Activated CD4-positive, alpha-beta T cell treated with anti-CD3 and anti-CD28 coated beads, Interleukin-2, amount 50 U/mL, for 24 hours (primary cell): ENCODE measurements around the gene SLC10A2.

Source experiments
- DNase-seq, 2 donors: peaks; one replicate each; pipeline ENCODE4 v3.0.0-alpha.2; 2020; ENCODE audit warnings: low read depth in 1 of 2, low spot score in 1 of 2

The SLC10A2 gene

DNA sequence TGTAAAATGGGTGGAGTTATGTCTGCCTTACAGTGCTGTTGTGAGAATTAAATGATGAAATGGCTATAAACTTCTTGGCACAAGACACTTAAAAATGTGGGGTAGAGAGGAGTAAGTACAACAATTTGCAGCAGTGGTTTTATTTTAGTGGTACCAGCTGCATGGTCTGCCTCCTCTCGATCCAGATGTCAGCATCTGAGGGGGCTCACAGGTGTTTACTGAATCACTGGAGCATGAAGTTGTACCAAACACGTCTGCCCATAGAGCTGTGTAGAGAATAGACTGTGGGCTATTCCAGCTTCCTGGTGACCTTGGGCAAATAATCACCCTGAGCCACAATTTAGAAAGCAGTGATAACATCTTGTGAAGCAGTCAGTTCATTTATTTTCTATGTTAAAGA is 11.1 kb downstream of the SLC10A2 start:
- no peak for DNase-seq

DNA sequence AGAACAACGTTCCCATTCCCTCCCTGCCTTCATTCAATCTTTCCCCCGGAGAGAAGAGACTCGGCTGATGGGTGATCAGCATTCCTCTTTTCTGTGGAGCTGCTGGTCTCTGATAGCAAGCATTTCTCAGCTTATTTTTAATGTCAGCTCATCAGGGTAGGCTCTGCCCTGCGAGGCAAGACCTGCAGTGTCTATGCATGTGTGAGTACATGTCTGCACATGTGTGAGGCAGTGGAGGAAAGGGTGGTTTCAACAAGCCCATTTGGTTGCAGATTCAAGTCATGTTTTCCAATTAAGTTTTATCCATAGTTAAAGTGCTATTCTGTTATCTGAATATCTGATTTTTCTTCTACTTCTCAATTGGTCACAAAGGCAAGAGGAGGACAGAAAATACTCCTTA is 19.5 kb downstream of the SLC10A2 start:
- DNase-seq: no peak

GRCh38 chr13:103044056-103044455 is 22.2 kb downstream of the SLC10A2 start:
- DNase-seq: no peak

GRCh38 chr13:103040006-103040405 is 26.2 kb downstream of the SLC10A2 start:
- no peak for DNase-seq

- no peak for DNase-seq
Measured at GRCh38 chr13:103039183-103039582, 27.0 kb downstream of the SLC10A2 start.

GRCh38 chr13:103036268-103036667 is 29.9 kb downstream of the SLC10A2 start:
- DNase-seq: no peak

DNA sequence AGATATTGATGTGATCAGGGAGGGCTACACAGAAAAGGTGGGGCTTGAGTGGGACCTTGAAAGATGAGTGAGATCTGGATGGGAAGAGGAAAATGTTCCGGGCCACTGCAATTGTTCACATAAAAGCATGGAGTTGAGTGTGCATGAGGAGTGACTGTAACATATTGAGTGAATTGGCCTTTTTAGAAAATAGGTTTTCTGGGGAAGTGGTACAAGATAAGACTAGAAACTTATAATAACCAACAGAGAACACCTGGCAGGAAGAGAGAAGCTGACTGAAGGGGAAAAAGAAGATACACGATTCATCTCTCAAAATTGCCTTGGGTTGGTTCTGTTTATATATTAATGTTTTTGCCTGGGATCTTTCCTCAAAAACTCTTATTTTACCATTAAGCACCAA is 32.2 kb downstream of the SLC10A2 start:
- DNase-seq: no peak

DNA sequence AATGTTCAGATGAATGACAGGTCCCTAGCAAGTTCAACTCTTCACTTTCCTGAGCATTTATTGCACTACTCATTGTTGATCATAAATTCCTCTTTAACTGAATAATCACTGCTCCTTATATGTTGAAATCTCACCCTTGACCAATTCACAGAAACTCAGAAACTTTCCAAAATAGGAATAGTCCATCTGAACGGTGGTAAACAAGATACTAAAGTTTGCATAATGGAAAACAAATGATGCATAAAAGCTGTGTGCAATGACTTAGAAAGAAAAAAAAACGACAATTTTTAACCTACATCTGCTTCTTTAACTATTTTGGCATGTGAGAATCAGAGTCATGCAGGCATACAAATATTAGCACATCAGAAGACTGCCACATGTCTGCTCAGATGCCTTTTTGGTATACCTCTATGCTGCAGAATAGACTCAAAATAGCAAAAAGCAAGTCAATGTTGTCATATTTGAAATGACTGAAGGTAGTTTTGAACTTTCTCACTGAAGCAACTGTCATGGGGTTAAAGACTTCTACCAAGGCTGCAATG is 34.8 kb downstream of the SLC10A2 start:
- no peak for DNase-seq

- no peak for DNase-seq
Measured at GRCh38 chr13:103030776-103031175, 35.4 kb downstream of the SLC10A2 start.

DNA sequence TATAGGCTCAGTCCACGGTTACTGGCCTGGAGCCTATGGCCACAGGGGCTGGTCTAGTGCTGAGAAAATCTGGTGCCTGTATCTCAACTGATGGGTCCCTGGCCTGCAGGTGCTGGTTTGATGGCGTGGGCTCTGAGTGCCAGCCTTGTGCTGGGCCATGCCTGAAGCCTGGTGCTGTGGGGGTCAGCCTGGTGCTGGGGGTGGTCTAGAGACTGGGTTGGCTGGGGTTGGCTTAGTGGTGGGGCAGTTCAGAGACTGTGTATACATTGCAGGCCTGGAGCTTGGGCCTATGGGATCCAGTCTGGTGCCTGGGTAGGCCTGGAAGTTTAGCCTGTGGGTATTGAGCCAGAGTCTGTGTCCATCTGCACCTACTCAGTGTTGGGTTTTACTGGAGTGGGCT is 36.4 kb downstream of the SLC10A2 start:
- DNase-seq: no peak

DNA sequence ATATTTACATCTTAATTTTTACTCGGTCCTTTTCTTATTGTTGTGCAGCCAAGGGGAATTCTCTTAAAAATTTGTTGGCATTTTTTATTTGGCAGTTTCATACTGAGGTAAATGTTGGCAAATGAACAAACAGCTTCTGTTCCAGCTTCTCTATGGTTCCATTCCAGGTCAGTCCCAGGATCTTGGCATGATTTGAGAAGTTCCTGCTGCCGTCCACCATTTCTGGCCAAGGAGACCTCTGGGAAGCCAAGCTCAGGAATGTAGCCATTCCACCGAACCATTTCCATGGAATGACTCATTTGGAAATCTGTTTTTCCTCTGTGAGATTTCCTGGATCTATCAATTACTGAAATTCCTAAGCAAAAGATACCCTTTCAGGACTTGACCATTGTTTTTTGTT is 43.9 kb downstream of the SLC10A2 start:
- no peak for DNase-seq

- no peak for DNase-seq
Measured at GRCh38 chr13:103018556-103018955, 47.7 kb downstream of the SLC10A2 start.

DNA sequence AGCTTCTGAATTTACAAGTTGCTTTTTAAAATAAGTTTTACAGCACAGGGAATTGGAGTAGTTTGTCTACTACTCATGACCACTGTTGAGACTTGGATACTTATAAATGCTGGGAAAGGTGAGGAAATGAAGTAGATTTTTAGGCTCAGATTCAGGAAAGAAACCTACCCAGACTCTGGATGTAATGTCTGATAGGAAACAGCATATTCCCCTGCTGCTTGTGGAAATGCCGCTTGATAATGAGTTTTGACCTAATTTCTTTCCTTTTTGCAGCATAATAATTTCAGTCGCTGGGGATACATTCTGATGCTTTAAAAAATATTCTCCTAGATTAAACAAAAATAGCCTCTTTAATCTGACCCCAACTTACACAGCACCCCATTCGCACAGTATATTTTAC is 53.6 kb downstream of the SLC10A2 start:
- no peak for DNase-seq

DNA sequence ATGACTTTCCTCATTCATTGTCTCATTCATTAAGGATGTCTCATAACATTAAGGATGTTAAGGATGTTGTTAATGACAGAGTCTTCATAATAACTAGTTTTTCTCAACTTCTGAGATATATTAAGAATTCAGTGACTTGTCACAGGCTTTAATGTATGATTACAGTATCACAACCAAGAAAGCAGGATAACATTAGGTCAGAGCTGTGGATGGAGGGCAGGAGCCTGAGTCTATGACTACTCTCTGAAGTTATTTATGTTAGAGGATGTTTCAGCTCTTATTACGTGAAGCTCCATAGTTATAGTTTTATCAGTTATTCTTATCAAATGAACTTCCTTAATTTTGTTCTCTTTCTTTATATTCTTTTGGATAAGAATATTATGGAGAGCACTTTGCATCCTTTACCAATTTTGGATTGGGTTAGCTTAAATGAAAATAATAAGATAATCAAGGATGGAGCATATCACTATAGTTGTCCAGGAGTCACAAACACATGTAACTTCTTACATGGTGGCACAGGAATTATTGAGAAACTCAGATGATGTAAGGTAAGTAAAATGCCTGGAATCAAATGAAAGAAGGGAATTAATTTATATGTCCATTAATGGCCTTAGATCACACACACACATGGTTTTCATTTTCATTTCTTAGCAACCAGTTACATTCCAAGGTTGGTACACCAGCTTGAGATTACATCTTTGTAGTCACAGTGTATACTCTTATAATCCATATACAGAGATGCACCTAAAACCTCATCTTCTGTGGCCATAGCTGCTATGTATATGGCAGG is 57.0 kb downstream of the SLC10A2 start:
- DNase-seq: no peak

GRCh38 chr13:103007427-103007762 is 58.8 kb downstream of the SLC10A2 start:
- no peak for DNase-seq

- DNase-seq: no peak
Measured at GRCh38 chr13:103006641-103007426, 59.4 kb downstream of the SLC10A2 start.

- DNase-seq: no peak
Measured at GRCh38 chr13:103004661-103005345, 61.4 kb downstream of the SLC10A2 start.

GRCh38 chr13:103003631-103004030 is 62.6 kb downstream of the SLC10A2 start:
- no peak for DNase-seq

- DNase-seq: no peak
Measured at GRCh38 chr13:103002279-103002678, 63.9 kb downstream of the SLC10A2 start.

GRCh38 chr13:103000157-103000556 is 66.1 kb downstream of the SLC10A2 start:
- no peak for DNase-seq

DNA sequence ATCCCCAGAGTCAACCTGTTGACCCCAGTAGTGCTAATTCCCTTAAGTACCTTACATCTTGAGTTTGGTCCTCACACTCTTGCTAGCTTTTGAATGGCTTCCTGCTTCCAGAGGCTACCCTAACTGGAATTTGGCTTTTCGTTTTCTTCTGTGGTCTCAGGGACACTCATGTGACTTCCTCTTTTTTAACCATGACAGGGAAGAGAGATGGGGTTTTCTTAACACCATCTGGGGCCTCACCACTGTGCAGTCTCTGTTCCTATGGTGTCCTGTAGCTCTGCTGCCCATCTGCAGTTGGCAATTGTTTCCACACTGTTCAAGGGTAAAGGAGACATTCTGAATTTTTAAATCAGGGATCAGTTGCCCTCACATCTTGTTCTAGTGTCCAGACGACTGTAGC is 66.7 kb downstream of the SLC10A2 start:
- DNase-seq: no peak
